ENCODE results near the gene R3HDM1.

R3HDM1 gene

GRCh38 chr2:135728064-135728743, 196.9 kb downstream of the R3HDM1 start:
- no peak for DNase-seq

DNA sequence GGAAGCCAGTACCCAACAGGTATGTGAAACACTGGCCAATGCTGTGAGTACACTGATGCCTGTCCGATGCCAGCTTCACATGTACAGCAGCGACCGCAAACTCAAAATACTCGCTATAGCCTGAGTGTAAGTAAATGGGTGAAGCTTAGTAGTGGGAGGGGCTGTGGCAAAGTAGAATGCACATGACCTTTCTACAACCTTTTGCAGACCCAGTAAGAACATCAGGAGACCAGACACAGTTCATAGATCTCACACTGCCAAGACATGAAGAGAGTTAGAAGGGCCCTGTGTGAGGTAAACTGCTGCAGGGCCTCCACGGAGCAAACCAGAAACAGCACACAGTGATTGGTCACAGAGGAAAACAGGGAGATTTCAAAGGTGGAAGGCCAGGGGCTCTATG, 201.3 kb downstream of the R3HDM1 start:
- DNase-seq = no peak

DNA sequence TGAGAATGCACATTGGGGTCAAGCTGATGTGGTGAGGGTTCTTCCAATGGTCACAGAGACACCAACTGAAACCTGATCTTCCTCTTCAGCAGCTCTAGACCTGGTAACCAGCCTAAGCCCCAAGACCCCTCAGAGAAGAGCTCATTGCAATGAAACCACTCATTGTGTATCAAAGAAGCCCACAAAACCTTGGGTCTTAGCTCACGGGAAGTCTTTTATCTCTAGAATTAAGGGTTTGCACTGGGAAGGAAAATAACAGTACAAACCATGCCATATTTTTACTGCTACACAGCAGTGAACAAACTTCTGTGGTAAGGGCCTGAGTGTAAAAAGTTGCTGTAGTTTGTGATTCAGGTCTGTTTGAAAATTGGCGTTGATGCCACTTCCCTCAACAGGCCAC, 201.8 kb downstream of the R3HDM1 start:
- no peak for DNase-seq

DNA sequence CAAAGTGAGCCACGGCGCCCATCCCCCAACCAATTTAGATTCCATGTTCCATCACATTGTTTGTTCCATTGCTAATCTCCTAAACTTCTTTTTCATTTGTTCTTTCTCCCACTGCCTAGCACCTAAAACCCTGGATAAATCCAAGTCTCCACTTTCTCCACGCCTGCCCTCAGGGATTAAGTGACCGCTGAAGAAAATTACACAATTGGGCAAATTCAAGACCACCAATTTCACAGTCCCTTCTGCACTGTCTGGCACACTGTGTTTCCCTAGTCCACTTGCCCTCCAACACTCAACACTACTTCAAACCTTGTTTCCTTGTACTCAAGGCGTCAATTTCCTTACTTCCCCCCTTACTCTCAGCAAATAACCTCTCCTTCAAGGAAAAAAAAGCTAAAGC, 205.3 kb downstream of the R3HDM1 start:
- DNase-seq = no peak

DNA sequence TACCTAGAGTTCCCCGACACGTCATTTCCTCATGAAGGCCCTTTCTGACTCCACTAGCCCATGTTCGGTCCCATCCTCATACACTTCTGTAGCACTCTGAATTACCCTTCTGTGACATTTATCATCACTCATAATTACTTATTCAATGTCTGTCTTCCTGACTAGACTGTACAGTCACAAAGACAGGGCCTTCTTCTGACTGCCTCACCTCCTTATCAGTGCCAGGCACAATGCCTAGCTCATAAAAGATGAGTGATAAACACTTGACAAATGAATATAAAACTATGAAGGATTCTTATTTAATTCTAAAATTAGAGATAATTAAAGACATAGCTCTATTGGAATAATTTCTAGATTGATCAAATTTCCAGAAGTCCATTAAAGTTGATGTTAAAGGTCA, 208.9 kb downstream of the R3HDM1 start:
- no peak for DNase-seq

DNA sequence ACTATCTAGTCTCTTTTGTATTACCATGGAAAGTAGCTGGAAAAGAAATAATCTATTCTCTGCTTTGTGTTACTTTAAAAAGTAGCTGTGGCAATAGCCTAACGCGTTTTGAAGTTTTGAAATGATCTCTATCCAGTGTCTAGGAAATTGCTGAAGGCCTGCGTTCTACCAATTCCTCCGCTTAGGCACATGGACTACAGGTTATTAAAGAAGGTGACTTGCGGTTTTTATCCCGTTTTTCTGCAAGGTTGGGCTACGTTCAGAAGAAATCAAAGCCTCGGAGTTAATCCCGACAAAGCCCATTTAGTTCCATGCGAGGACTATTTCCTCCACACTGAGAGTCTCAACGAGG, 209.7 kb downstream of the R3HDM1 start:
- DNase-seq = no peak

GRCh38 chr2:135741395-135742324, 210.4 kb downstream of the R3HDM1 start, which contains the start of gene UBXN4:
Gene UBXN4, plus strand, starts transcription at chr2:135741855. Its CDS starts 75 bp downstream, at chr2:135741930.
- peak; percentile 89 for DNase-seq

DNA sequence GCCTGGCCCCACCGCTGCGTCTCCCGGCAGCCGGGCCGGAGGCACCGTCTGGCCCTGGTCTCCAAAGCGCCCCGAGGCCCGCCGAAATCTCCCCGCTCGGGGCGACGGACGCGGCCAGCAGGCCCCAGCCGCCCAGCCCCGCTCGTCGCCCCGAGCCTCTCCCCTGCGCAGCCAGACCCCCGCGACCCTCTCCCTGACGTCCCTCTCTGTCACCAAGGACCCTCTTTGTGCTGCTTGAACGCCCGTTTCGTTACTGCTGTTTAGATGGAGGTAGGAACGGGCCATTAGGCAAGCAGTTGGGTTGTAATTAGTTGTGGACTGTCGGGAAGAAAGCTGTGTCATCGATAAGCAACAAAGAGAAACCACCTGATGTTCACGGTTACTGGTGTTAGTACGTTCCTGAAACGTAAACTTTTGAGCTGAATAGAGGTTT, 211.1 kb downstream of the R3HDM1 start:
- DNase-seq = peak; percentile 26

GRCh38 chr2:135743860-135744259, 212.6 kb downstream of the R3HDM1 start:
- DNase-seq = no peak

GRCh38 chr2:135744760-135745314, 213.6 kb downstream of the R3HDM1 start:
- no peak for DNase-seq

GRCh38 chr2:135745545-135745944, 214.3 kb downstream of the R3HDM1 start:
- DNase-seq = no peak

GRCh38 chr2:135755573-135755972, 224.3 kb downstream of the R3HDM1 start:
- DNase-seq = no peak

DNA sequence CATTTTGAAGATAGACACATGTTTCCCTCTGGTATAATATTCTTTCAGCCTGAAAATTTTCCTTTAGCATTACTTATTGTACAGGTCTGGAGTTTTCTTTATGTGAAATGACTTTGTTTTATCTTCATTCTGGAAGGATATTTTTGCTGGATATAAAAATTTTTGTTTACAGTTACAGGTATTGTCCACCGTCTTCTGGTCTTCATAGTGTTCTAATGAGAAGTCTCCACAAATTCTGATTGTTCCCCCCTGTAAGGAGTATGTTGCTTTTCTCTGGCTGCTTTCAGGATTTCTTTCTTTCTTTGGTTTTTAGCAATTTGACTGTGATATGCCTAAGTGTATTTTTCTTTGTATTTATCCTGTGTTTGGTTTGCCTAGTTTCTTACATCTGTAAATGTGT, 225.4 kb downstream of the R3HDM1 start:
- DNase-seq = no peak

DNA sequence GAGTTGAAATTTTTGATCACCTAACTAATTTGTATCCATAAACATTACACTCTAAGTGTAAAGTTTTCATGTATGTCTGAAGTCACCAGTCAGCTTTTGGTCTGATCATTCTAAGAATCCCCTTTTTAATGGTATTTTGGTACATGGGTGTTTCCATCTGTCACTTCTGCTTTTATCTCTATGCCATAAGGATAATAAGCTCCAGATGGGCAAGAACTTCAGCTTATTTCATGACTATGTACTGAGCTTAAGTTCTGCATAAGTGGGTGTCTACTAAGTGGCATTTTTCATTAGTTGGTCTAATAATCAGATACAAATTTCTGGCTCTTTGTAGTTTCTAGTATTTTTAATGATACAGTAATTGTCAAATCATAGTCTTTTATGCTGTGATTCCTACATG, 230.7 kb downstream of the R3HDM1 start:
- no peak for DNase-seq

DNA sequence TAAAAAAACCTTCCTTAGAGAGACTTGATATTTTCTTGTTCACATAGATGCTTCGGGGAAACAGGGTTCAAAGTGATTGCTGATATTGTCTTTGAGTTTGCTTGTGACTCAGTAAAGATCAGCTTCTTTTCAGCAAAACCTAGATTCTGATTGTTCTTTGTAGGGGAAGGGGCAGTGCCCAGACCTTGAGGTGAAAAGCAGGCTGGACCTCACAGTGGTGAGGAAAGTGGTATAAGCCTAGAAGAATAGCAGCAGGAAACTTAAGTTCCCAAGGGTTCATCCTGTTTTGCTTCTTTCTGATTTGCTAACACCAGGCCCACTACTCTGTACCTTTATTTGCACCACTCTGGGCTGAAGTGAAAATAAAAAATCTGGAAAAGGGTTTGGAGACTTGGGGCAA, 231.2 kb downstream of the R3HDM1 start:
- DNase-seq = no peak

DNA sequence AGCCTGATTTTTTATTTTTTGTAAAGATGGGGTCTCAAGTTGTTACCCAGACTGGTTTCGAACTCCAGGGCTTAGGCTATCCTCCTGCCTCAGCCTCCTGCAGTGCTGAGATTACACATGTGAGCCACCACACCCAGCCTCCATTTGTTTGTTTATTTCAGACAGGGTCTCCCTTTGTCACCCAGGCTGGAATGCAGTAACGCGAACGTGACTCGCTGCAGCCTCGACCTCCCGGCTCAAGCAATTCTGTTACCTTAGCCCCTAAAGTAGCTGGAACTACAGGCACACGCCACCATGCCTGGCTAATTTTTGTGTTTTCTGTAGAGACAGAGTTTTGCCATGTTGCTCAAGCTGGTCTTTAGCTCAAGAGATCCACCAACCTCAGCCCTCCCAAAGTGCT, 237.6 kb downstream of the R3HDM1 start:
- no peak for DNase-seq

- no peak for DNase-seq
Observed at GRCh38 chr2:135773319-135773718, 242.0 kb downstream of the R3HDM1 start.

GRCh38 chr2:135773917-135774316, 242.6 kb downstream of the R3HDM1 start:
- no peak for DNase-seq

All from effector CD4-positive, alpha-beta T cell (primary cell).